GM12891 (cell line): ENCODE data around the gene CEP170B.
A peak's percentile ranks its signal among the peaks of the same experiment; 100 is the strongest.
"Not testable (repeated sequence)": the region's sequence is repeated elsewhere in the genome, so short reads cannot be mapped to it uniquely, and the experiment has no call there.

Experiments used
- DNase-seq: peaks from one replicate; pipeline ENCODE4 v3.0.0; 2011; ENCODE audit warnings: low spot score; ENCODE audit not compliant: insufficient read length
- FAIRE-seq: peaks from 2 replicates; lab custom pipeline; 2011; peaks lifted over from hg19 to GRCh38; lab: Jason Lieb, UNC
- PAX5 ChIP-seq: IDR thresholded peaks from 2 replicates; pipeline ENCODE4 v1.6.1; 2011; ENCODE audit warnings: low read length, moderate library complexity, mild to moderate bottlenecking; ENCODE audit not compliant: insufficient read depth, severe bottlenecking
- POLR2A ChIP-seq: IDR thresholded peaks from 2 replicates; pipeline ENCODE4 v1.6.1; 2011; ENCODE audit warnings: low read depth, low read length, control low read depth
- POLR2AphosphoS5 ChIP-seq: IDR thresholded peaks from 2 replicates; pipeline ENCODE4 v1.6.1; 2011; ENCODE audit warnings: low read depth, low read length, control low read depth
- POU2F2 ChIP-seq: IDR thresholded peaks from 2 replicates; pipeline ENCODE4 v1.6.1; 2011; ENCODE audit warnings: low read depth, mild to moderate bottlenecking, control low read depth, low read length, moderate library complexity
- SPI1 ChIP-seq: IDR thresholded peaks from 2 replicates; pipeline ENCODE4 v1.6.1; 2011; ENCODE audit warnings: low read depth, low read length, control low read depth
- TAF1 ChIP-seq: IDR thresholded peaks from 2 replicates; pipeline ENCODE4 v1.6.1; 2011; ENCODE audit warnings: low read depth, low read length, control low read depth

Gene CEP170B

GRCh38 chr14:104917116-104917515 lies 52.0 kb downstream of the CEP170B start:
- FAIRE-seq (no peak), DNase-seq (no peak)
- TF ChIP-seq TAF1 (no peak), PAX5 (no peak), SPI1 (no peak), POLR2AphosphoS5 (no peak), POLR2A (no peak), POU2F2 (no peak)

GRCh38 chr14:104917993-104918392 lies 52.9 kb downstream of the CEP170B start:
- TF ChIP-seq TAF1, result no peak
- TF ChIP-seq POU2F2, result no peak
- no peak for TF ChIP-seq SPI1
- no peak for TF ChIP-seq POLR2AphosphoS5
- FAIRE-seq (no peak), DNase-seq (no peak)

GRCh38 chr14:104919152-104919992 lies 54.3 kb downstream of the CEP170B start:
- not testable (repeated sequence) for DNase-seq, FAIRE-seq

GRCh38 chr14:104919993-104920315 lies 54.9 kb downstream of the CEP170B start:
- no peak for TF ChIP-seq POU2F2
- no peak for TF ChIP-seq POLR2A

GRCh38 chr14:104923640-104924420 lies 58.8 kb downstream of the CEP170B start:
- TF ChIP-seq SPI1 (no peak), POU2F2 (no peak)
- FAIRE-seq, result no peak

More at GRCh38 chr14:104919993-104920315, 54.9 kb downstream of the CEP170B start:
- no peak for FAIRE-seq
- DNase-seq, result no peak

GRCh38 chr14:104924421-104925213 lies 59.5 kb downstream of the CEP170B start, which contains the start of gene PLD4:
TSS of gene PLD4 (plus strand) at chr14:104924879. CDS start at chr14:104927141, 2,262 bp downstream.
- TF ChIP-seq POU2F2 (no peak), POLR2AphosphoS5 (no peak; the same call in 1 of the 2 replicates), POLR2A (peak; percentile 48; the same call in 1 of the 2 replicates), PAX5 (no peak), TAF1 (no peak), SPI1 (peak; percentile 60)
- no peak for DNase-seq
- peak; percentile 96 for FAIRE-seq

More at GRCh38 chr14:104923640-104924420, 58.8 kb downstream of the CEP170B start:
- no peak for DNase-seq

- FAIRE-seq, result no peak
- no peak for DNase-seq
- TF ChIP-seq TAF1 (no peak), POLR2A (no peak), PAX5 (no peak), SPI1 (no peak), POLR2AphosphoS5 (no peak), POU2F2 (no peak)
Observed at GRCh38 chr14:104925214-104925854, 60.3 kb downstream of the CEP170B start.

- TF ChIP-seq SPI1, result no peak
- TF ChIP-seq PAX5, result no peak
- no peak for TF ChIP-seq POLR2AphosphoS5
- no peak for TF ChIP-seq POU2F2
- no peak for TF ChIP-seq TAF1
- no peak for TF ChIP-seq POLR2A
- FAIRE-seq, result peak; percentile 85
- no peak for DNase-seq
Observed at GRCh38 chr14:104925855-104926609, 61.0 kb downstream of the CEP170B start.

- TF ChIP-seq SPI1 (peak; percentile 94), PAX5 (no peak), TAF1 (no peak), POLR2A (no peak), POU2F2 (peak; percentile 98)
- peak; percentile 95 for FAIRE-seq
- peak; percentile 96 for DNase-seq
Observed at GRCh38 chr14:104926619-104927431, 61.8 kb downstream of the CEP170B start.
